ENCODE measurements around the gene NR4A1. TPM values are rescaled to one million over a fixed set of nuclear protein-coding genes. Genes with fewer than 3 reads are reported as not detected.

Gene NR4A1
- total and polyA plus RNA-seq, 10 of the 15 experiments (the other 5 are each of a cell fraction or from before 2014, with no cell fraction given), result 0.05 to 7.9 (median 2.2) TPM; not detected in 1

- TF ChIP-seq BCL3 (IDR thresholded peaks at IDR 0.05; ENCODE audit: borderline replicate concordance, insufficient read depth, low read depth, low read length, poor library complexity, severe bottlenecking), result no peak
- TF ChIP-seq CEBPZ (IDR thresholded peaks at IDR 0.05; ENCODE audit: low read depth, low read length), result no peak
- no peak for TF ChIP-seq WRNIP1 (IDR thresholded peaks at IDR 0.05; ENCODE audit: borderline replicate concordance, low read depth, low read length)
- TF ChIP-seq BACH1 (IDR thresholded peaks at IDR 0.05; ENCODE audit: borderline replicate concordance), result no peak; the same call in 1 of the 2 replicates
- no peak for TF ChIP-seq ZBTB11 (CRISPR knock-in tag; IDR thresholded peaks at IDR 0.05)
- peak; percentile 3 for TF ChIP-seq SP1 (IDR thresholded peaks at IDR 0.05; ENCODE audit: low read depth, low read length)
- TF ChIP-seq, protein P1, sequence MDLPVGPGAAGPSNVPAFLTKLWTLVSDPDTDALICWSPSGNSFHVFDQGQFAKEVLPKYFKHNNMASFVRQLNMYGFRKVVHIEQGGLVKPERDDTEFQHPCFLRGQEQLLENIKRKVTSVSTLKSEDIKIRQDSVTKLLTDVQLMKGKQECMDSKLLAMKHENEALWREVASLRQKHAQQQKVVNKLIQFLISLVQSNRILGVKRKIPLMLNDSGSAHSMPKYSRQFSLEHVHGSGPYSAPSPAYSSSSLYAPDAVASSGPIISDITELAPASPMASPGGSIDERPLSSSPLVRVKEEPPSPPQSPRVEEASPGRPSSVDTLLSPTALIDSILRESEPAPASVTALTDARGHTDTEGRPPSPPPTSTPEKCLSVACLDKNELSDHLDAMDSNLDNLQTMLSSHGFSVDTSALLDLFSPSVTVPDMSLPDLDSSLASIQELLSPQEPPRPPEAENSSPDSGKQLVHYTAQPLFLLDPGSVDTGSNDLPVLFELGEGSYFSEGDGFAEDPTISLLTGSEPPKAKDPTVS (IDR thresholded peaks at IDR 0.05; ENCODE audit: low read depth, low read length), result no peak
- no peak for TF ChIP-seq ZNF207 (IDR thresholded peaks at IDR 0.05; ENCODE audit: borderline replicate concordance)
- TF ChIP-seq, protein P2, sequence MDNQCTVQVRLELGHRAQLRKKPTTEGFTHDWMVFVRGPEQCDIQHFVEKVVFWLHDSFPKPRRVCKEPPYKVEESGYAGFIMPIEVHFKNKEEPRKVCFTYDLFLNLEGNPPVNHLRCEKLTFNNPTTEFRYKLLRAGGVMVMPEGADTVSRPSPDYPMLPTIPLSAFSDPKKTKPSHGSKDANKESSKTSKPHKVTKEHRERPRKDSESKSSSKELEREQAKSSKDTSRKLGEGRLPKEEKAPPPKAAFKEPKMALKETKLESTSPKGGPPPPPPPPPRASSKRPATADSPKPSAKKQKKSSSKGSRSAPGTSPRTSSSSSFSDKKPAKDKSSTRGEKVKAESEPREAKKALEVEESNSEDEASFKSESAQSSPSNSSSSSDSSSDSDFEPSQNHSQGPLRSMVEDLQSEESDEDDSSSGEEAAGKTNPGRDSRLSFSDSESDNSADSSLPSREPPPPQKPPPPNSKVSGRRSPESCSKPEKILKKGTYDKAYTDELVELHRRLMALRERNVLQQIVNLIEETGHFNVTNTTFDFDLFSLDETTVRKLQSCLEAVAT (IDR thresholded peaks at IDR 0.05), result 0 out of 2 replicates have a peak, but pooled peaks have one; percentile 66
- TF ChIP-seq, protein P3, sequence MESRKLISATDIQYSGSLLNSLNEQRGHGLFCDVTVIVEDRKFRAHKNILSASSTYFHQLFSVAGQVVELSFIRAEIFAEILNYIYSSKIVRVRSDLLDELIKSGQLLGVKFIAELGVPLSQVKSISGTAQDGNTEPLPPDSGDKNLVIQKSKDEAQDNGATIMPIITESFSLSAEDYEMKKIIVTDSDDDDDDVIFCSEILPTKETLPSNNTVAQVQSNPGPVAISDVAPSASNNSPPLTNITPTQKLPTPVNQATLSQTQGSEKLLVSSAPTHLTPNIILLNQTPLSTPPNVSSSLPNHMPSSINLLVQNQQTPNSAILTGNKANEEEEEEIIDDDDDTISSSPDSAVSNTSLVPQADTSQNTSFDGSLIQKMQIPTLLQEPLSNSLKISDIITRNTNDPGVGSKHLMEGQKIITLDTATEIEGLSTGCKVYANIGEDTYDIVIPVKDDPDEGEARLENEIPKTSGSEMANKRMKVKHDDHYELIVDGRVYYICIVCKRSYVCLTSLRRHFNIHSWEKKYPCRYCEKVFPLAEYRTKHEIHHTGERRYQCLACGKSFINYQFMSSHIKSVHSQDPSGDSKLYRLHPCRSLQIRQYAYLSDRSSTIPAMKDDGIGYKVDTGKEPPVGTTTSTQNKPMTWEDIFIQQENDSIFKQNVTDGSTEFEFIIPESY (IDR thresholded peaks at IDR 0.05), result no peak
- no peak for TF ChIP-seq SIN3A (IDR thresholded peaks at IDR 0.05; ENCODE audit: low read depth, low read length)
- no peak for TF ChIP-seq NRF1 (conservative IDR thresholded peaks at IDR 0.05; ENCODE audit: low read depth, low read length)
Observed at GRCh38 chr12:52050116-52050757, 1.0 kb upstream of the NR4A1 start (continued).
